KG1 (cell line): ENCODE measurements around the gene VCAN.

ENCODE experiments used
- DNase-seq: peaks from one replicate; lab custom pipeline; 2025; lab: John Stamatoyannopoulos, UW

Gene VCAN

DNA sequence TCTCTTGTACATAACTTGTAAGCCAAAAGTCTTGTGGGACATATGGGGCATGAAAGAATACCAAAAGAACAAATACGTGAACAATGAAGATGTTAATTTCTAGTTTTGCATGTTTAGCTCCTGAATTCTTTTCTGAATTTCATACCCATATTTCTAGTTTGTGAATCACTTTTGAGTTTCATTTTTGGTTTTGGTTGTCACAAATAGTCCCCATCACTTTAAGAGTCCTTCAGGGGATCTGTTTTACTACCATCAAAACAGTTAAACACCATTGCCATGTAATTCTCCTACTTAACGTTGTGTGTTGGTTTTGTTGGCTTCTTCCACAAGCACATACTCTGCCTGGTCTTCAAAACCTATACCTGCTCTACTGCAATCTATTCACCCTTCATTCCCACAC lies 27.0 kb downstream of the VCAN start:
- no peak for DNase-seq

DNA sequence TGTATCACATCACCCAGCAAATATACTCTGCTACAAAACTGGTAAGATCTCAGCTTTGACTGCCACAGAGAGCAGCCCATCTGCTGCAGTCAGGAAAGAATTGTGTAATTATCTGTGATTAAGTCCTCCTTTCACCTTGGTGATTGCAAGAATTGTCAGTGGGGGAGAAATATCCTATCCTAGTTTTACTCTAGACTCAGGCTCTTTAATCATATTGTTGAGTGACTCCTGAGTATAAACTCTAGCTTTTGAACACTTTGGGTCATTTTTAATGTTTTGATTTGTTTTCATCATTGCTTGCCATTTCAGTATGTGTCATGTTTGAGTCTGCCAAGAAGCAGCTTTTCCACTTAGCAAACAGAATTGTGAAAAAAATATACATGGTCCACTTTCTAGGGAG lies 32.1 kb downstream of the VCAN start:
- no peak for DNase-seq

DNA sequence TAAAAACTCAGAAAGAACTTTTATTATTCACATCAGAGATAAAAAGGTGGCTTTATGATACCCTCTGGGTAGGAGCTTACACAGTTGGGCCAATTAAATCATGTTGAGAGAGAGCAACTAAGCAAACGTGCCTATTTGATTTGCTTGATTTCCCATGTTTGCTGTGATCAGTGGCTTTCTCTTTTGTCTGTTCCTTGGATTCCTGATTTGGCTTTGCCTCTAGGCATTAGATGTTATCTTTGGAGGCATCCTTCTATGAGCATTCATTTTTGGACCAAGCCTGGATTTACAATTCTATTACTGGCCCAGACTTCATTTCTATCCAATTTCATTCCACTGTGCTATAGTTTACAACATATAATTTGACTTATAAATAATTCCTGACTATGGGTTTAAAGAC lies 35.9 kb downstream of the VCAN start:
- DNase-seq = no peak

DNA sequence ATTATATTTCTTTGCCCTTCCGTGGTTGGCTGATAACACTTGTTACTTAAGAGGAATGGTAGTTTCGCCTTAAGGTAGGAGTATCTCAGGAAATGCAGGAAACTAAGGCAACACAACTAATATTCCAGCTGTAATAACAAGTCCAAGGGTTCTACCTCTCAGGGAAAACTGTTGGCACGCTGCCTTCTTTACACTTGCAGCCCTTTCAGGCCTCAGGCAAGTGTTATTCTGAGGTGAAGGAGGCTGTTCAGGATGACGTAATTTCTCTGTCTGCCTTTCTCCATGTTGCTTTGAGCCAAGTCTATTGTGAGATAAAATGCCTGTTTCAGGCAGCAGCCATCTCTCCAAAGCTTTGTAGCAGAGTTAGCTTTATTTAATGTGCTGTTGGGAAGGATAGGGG lies 38.0 kb downstream of the VCAN start:
- DNase-seq = no peak

DNA sequence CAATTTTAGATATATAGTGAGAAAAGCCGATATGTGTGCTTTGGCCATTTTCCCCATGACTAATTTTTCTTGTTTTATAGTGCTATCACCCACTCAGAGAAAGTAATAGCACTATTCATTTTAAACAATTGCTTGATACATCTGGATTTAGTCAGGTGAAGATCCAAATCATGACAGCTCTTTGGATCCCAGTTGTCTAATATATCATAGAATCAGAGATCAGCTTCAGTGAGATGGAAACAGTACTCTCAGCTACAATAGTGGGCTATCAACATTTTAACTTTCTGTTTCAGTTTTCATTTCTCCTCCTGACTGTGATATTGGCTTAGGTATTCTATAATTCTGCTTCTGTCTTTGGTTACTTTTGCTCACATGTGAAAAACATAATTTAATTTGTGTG lies 38.7 kb downstream of the VCAN start:
- DNase-seq = no peak

DNA sequence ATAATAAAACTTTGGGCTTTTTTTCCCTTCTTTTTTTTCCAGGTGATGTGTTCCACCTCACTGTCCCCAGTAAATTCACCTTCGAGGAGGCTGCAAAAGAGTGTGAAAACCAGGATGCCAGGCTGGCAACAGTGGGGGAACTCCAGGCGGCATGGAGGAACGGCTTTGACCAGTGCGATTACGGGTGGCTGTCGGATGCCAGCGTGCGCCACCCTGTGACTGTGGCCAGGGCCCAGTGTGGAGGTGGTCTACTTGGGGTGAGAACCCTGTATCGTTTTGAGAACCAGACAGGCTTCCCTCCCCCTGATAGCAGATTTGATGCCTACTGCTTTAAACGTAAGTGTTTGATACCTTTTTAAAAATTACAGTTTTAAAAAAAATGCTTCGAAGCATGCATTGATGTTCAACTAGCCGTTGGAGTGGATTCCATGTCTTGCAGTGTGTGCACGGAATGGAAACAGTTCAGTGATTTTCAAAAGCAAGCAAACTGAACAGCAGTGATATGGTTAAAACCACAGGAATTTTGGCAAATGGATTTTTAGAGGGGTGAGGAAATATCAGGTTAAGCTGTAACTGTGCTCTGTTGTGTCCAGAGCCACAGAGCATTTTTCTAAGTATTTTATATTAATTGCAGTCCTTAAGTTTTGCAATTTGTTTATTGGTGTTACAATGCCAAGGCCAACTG lies 40.7 kb downstream of the VCAN start:
- DNase-seq = no peak

DNA sequence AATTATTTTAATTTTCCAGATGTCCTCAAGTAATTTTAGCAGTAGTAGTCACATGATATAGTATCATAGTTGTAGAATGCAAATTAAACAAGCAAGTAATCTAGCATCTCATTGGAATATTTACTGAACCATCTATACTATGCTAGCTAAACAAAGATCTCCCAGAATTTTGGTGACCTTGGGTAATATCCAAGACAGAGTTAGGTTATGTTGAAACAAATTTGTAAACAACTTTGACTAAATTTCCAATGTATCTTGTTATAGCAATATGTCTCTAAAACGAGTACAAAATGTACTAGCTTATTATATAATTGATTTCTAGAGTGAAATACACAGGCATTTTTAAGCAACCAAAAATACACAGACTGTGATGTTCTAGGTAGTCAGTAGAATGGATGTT lies 41.5 kb downstream of the VCAN start:
- no peak for DNase-seq

DNA sequence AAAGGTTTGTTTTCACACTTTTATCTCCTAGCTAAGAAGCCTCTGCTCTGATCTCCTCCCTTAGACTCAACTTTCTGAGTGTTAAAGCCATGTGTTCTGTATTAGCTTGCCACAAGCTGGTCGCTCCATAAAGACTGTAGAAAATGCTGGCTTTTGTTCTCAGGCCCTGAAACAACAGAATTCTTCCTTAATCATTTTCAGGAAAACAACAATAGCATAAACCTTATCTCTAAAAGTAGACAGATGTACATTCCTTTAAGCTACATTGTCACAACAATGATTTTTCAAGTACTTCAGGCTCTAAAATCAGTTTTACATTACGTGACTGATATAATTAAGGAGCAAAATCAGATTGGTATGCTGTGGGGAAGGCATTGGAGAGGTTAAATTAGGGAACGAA lies 41.9 kb downstream of the VCAN start:
- DNase-seq = no peak

DNA sequence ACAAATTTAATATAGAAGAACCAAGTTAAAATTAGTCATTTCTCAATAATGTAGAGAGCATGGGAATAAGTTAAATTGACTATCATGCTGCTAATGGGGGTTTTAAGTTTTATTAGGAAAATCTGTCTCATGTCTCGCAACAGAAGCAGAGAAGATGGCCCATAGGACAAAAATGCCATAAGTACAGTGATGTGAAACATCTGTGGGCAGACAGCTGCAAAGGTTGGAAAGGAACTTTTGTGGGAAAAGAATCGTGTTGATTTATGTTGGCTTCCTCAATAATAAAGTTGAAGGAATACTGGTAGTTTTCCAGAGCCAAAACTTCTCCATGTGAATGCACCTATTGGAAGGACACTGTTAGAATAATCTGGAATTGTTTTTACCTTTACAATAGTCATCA lies 44.8 kb downstream of the VCAN start:
- DNase-seq = no peak

DNA sequence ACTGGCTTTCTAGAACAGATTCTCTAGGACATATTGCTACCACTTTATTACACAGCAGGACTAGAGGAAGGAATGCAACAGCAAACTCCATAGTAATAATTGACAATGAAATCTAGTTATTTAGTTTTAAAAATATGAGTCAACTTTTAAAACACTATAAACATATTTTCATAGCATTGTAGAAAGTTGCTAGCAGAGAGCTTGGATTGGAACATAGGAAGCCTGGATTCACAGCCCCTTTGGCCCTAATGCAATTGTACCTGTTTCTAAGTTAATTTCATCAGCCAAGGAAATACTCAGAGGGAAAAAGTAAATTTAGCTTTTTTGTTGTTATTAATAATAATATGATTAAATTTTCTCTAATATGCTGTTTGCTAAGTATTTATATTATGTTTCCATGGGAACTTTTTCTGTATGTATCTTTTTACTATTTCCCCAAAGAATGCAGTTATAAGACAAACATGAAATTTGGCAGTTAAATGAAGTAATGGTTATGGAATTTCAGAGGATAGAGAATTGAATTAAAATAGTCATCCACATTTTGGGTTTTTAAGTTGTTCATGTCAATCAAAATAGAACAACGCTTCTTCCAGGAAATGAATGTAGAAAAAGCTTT lies 45.6 kb downstream of the VCAN start:
- no peak for DNase-seq

DNA sequence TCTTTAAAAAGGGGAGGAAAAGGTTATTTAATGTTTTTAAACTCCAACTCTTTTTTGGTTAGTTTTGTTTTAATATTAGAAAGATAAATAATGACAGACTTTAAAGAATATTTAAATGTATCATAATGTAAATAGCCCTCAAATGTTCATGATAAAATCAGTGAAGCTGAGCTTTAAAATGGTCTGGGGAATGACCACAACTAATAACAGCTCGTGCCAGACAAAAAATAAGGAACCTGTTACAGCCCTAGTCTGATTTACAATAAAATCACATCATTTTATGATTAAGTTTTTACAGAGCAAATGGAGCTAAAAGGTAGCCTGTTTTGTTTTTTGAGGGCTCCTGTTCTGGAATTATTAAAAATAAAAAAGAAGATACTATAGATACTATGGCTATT lies 46.1 kb downstream of the VCAN start:
- DNase-seq = no peak

DNA sequence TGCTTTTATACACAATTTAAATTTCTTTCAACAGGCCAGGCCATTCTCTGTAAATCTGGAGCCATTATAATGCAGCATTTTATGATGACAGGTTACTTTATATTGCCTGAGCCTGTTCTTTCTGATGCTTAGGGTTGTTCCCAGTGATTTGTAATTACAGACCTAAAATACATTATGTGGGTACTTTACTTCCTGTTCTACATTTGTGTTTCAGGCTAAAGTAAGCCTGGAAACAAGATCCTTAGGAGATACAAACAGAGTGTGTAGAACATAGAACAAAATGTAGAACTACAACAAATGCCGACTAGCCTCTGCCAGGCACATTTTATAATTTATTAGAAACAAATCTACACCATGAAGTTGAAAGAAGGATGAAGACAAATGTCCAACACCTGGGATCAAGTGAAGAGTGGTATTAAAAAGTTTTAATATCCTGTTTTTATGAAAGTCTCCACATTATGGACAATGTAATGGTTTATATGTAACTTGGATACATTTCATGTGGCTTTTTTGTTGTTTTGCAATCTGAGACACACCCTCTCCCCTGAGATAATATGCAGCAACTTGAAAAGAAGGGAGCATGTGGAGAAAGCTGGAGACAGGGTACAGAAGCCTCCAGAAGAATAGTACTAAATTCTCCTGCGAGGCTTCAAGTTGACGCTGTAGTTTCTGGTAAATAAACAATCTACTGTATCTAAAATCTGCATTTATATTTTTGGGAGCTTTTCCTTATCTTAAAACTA lies 46.9 kb downstream of the VCAN start:
- DNase-seq = no peak

DNA sequence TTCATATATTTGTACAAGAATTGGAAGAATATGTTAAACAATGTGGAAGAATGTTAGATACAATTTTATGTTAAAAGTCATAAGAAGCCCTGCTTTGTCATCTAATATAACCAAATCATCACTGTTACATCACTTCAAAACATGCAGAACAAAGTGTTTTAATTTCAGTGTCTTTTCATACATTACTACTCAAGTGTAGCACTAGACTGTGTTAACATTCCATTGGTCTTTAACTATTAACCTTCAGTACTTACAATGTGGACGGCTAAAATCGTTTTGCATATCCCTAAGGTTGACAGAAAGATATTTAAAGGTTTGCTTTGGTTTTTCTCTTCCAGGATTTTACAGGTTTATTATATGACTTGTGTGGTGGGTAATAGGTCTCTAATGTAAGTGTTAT lies 50.9 kb downstream of the VCAN start:
- no peak for DNase-seq

DNA sequence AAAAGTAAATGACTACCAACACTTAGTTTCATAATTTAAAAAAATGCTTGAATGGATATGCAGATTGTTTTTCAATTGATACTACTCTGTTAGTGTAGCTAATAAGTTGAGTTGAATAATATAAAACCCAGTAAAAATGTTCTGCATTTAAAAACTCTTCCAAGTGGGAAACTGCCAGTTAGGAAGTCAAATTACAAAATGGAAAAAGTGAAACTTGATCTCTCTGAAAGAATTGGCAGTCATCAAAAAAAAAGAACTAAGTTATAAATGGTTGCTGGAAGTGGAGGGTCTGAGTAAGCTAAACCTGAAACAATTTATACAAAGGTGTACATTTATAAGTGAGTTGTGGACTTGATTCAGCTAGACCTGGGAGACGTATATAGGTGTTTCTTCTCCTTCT lies 52.4 kb downstream of the VCAN start:
- no peak for DNase-seq

DNA sequence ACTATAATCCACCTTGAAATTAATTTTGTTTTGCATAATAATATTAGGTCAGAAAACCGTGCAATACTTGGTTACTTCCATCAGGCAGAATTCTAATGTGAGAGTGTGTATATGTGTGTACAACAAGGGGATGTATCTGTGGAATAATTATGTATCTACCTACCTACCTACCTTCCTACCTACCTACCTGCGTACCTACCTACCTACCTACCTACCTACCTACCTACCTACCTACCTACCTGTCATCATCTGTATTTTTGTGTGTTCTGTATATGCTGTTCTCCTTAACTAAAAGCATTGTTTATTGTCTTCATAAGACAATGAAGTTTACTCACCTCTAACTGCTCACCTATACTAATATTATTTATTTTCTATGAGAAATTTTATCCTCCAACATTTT lies 52.8 kb downstream of the VCAN start:
- DNase-seq = no peak

DNA sequence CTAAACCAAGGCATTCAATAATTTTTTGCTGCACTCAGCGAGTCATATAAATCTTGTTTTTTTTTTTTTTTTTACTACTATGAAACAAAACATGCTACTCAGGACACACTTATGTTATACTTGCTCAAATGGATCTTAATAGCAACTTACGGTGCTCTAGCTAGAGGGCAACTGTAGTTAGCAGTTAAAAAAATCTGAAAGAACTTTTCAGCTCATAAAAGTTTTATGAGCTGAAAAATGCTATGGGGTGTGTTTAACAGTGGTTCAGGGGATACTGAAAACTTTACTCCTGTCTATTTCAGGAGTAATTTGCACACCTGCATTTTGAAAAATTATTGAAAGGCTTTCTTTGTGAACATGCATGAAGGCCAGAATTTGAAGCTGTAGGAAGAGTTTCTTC lies 53.4 kb downstream of the VCAN start:
- no peak for DNase-seq

DNA sequence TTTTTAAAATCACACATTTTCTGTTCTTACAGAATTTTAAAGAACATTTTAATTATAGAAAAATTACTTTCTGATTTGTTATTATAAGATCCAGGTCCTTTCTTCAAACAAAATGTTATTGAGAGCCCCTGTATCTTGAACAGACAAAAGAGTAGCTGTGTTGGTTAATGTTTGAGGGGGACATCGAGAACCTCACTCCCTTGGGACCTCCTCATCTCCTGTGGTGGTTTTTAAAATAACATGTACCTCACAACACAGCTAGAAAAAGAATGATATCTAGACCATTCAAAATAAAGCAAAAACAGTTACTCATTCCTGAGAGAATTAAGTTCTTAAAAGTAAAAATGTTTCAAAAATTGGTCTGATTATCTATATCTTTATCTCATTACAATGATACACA lies 54.7 kb downstream of the VCAN start:
- DNase-seq = no peak

DNA sequence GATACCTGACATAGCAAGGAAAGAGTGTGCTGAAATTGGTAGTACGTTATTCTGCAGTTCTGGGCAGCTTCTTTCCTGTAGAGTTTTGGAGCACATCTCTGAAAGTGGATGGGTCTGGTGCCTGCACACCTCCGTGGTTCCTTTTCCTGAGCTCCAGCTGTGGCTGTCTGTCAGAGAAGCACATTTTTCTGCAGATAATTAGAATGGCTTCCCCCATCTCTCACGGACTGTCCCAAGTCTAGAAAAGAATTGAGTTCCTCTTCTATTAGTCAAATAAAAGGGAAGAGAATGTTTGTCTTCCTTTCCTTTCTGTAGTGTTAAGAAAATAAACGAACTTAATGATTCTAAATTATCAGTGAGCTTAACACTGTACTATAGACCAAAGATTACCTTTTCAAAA lies 55.7 kb downstream of the VCAN start:
- no peak for DNase-seq

DNA sequence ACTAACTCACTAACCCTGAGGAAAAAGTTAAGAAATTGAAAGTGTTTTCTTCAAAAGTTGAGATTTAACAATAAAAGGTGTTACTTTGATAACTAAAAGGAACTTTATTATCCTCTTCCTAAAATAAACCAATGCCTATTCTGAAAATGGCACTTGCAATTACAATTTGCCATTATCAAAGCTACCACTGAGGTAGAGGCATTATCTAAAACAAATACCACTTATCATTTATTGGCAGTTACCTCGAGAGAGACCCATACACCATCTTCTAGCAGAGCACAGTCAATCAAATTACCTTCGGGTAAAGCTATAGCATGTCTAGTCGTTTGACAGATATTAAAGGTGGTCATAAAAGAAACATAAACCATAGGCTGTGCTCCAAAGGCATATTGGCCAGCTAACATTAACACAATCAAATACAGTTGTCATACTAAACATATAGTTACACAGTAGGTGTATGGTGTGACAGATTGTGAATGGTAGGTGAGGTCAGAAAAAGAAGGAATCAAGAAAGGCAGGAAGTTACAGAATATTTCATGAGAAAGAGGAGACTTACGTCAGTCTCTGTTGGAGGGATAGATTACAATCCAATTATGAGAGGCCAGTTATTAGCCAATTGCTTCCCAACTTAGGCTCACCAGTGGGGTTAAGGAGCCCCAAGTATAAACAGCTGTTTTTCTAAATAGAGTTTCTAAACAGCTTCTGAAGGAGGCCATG lies 56.3 kb downstream of the VCAN start:
- no peak for DNase-seq

DNA sequence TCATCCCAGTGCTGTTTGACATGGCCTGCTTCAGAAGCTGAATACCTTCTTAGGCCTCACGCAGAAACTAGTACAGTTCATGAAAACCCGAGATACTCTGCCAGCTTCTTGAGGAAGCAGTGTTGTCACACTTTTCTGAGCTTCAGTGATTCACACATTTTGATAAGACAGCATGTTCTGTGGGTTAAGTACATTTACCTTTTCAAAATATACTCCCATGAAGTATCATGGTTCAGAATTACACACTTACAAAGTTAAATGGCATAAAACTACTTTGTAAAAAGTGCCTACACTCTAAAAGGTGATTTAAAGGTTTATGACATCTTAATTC lies 56.9 kb downstream of the VCAN start:
- DNase-seq = no peak

DNA sequence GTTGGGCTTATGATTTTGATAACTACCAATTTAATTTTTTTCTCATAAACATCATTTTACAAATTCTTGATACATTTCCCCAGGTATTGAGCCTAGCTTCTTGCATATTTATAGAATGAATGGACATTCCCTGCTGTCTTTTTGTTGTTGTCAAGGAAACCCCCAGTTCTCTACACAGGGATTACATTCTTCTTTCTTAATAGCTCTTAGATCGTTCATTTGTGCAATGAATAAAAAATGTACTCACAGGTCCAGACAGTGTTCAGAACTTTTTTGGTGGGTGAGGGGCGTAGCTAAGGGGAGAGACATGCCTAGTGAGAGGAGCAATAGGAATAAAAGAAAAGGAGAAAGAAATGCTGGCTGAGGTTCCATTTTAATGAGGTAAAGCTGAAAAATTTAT lies 58.6 kb downstream of the VCAN start:
- DNase-seq = no peak

DNA sequence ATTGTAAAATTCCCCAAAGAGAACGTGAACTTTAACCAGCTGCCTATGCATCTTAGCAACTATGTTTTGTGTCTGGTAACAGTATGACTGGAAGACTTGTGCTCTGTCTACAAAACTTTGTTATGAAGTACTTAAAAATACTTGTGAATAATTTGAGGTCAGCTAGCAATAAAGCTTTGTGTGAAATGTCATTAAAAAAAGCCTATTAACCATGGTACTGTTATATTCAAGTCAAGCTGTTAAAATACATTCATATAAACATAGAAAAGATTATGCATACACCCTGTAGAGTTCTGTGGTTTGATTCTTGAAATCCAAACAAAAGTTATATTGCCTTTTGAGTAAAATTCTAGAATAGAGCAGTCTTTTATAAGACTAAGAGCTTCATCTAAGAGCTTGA lies 60.1 kb downstream of the VCAN start:
- no peak for DNase-seq

DNA sequence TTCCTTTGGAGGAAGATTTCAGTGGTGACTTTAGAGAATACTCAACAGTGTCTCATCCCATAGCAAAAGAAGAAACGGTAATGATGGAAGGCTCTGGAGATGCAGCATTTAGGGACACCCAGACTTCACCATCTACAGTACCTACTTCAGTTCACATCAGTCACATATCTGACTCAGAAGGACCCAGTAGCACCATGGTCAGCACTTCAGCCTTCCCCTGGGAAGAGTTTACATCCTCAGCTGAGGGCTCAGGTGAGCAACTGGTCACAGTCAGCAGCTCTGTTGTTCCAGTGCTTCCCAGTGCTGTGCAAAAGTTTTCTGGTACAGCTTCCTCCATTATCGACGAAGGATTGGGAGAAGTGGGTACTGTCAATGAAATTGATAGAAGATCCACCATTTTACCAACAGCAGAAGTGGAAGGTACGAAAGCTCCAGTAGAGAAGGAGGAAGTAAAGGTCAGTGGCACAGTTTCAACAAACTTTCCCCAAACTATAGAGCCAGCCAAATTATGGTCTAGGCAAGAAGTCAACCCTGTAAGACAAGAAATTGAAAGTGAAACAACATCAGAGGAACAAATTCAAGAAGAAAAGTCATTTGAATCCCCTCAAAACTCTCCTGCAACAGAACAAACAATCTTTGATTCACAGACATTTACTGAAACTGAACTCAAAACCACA lies 67.4 kb downstream of the VCAN start:
- DNase-seq = peak; percentile 32
